PFSK-1 (cell line): ENCODE results near the gene ALS2CL.

Experiments used
- FOXP2 ChIP-seq: optimal IDR thresholded peaks from 2 replicates; pipeline ENCODE3; 2011; ENCODE audit warnings: borderline replicate concordance, control low read depth, inconsistent platforms; ENCODE audit not compliant: insufficient read depth; ENCODE audit errors: extremely low read length, extremely low read depth
- POLR2AphosphoS5 ChIP-seq: IDR thresholded peaks from 2 replicates; pipeline ENCODE4 v1.6.1; 2012; ENCODE audit warnings: low read depth, mild to moderate bottlenecking, control low read depth, low read length, moderate library complexity
- REST ChIP-seq, 2 experiments: IDR thresholded peaks; 2 replicates each; pipeline versions ENCODE4 v1.6.1 to v1.8.0; 2011 to 2012; ENCODE audit warnings: low read depth in 2 of 2, low read length in 2 of 2, control low read depth in 1 of 2, inconsistent platforms in 1 of 2, mild to moderate bottlenecking in 1 of 2, moderate library complexity in 1 of 2; ENCODE audit not compliant: insufficient read depth in 1 of 2
- SIN3A ChIP-seq: IDR thresholded peaks from 2 replicates; pipeline ENCODE4 v1.6.1; 2012; ENCODE audit warnings: mild to moderate bottlenecking, low read length, moderate library complexity, borderline replicate concordance; ENCODE audit not compliant: insufficient read depth
- TAF1 ChIP-seq: IDR thresholded peaks from 2 replicates; pipeline ENCODE4 v1.6.1; 2012; ENCODE audit warnings: low read length, control low read depth, borderline replicate concordance; ENCODE audit not compliant: insufficient read depth

Gene ALS2CL

GRCh38 chr3:46681856-46682540, 11.5 kb downstream of the ALS2CL start:
- TF ChIP-seq FOXP2 (no peak), TAF1 (no peak), SIN3A (no peak), REST (IDR thresholded peaks at IDR 0.05; ENCODE audit: insufficient read depth in 1 of 2, low read depth in 2 of 2, low read length in 2 of 2) (no peak), POLR2AphosphoS5 (no peak)

- TF ChIP-seq REST (IDR thresholded peaks at IDR 0.05; ENCODE audit: insufficient read depth in 1 of 2, low read depth in 2 of 2, low read length in 2 of 2) = no peak
- TF ChIP-seq TAF1 = no peak
- no peak for TF ChIP-seq FOXP2
- TF ChIP-seq POLR2AphosphoS5 = no peak
- TF ChIP-seq SIN3A = no peak
Observed at GRCh38 chr3:46681387-46681786, 12.1 kb downstream of the ALS2CL start.

GRCh38 chr3:46680298-46680826, 13.1 kb downstream of the ALS2CL start:
- TF ChIP-seq REST (IDR thresholded peaks at IDR 0.05; ENCODE audit: insufficient read depth in 1 of 2, low read depth in 2 of 2, low read length in 2 of 2) (no peak), SIN3A (no peak), FOXP2 (no peak), POLR2AphosphoS5 (no peak), TAF1 (no peak)

- TF ChIP-seq SIN3A = no peak
- no peak for TF ChIP-seq POLR2AphosphoS5
- TF ChIP-seq FOXP2 = no peak
- no peak for TF ChIP-seq REST (IDR thresholded peaks at IDR 0.05; ENCODE audit: insufficient read depth in 1 of 2, low read depth in 2 of 2, low read length in 2 of 2)
- no peak for TF ChIP-seq TAF1
Observed at GRCh38 chr3:46679681-46680080, 13.8 kb downstream of the ALS2CL start.
